ENCODE data around the gene ATP1A2. TPM values are rescaled to one million over a fixed set of nuclear protein-coding genes. Genes with fewer than 3 reads are reported as not detected.

The ATP1A2 gene
- total and polyA plus RNA-seq, 10 of the 15 experiments (the other 5 are each of a cell fraction or from before 2014, with no cell fraction given), result 0.15 TPM; not detected in 9

- H2AFZ ChIP-seq (ENCODE audit: control insufficient read depth, low read depth, low read length), result no peak overlapping the region
- ATAC-seq (no peak), FAIRE-seq (no peak), DNase-seq (ENCODE audit: low read depth, low spot score) (no peak)
- POLR2A ChIA-PET, result no interaction called here
- TF ChIP-seq DPF2 (IDR thresholded peaks at IDR 0.05), result no peak
- TF ChIP-seq ZSCAN29 (IDR thresholded peaks at IDR 0.05), result no peak
- no peak for TF ChIP-seq HSF1 (IDR thresholded peaks at IDR 0.05; ENCODE audit: low read depth, low read length)
- TF ChIP-seq ZNF592 (IDR thresholded peaks at IDR 0.05), result no peak
- TF ChIP-seq KLF5 (IDR thresholded peaks at IDR 0.05; ENCODE audit: partially characterized antibody), result no peak
- TF ChIP-seq MLLT1 (IDR thresholded peaks at IDR 0.05), result no peak
- no peak for TF ChIP-seq NKRF (conservative IDR thresholded peaks at IDR 0.05)
- TF ChIP-seq MYB (IDR thresholded peaks at IDR 0.05; ENCODE audit: borderline replicate concordance, low read depth, low read length), result no peak
- intact Hi-C loops (cut with micrococcal nuclease; ENCODE audit: unreplicated experiment) (no loop called here), in situ Hi-C loops (cut with MboI) (no loop called here)
- SMC1A ChIA-PET (ENCODE audit: uncharacterized antibody, unreplicated experiment), result no interaction called here
- H3K27me3 ChIP-seq (replicated peaks in 1 of 2; ENCODE audit: control insufficient read depth in 2 of 2, insufficient read depth in 2 of 2, low read length in 1 of 2), result peaks cover 0 to 7% of the 10 kb centered on the region in 2 experiments
- RAD21 ChIA-PET (ENCODE audit: unreplicated experiment), result no interaction called here
- no peak overlapping the region for H3K4me3 ChIP-seq
- H3K79me2 ChIP-seq (ENCODE audit: control insufficient read depth, insufficient read depth, low read length), result no peaks in the 10 kb centered on the region
- H3K4me2 ChIP-seq (ENCODE audit: control insufficient read depth, insufficient read depth), result no peak overlapping the region
- CTCF ChIA-PET, result no interaction called here
- no peaks in the 10 kb centered on the region for H3K4me1 ChIP-seq (ENCODE audit: control insufficient read depth, insufficient read depth, low read length)
- no peaks in the 10 kb centered on the region for H3K36me3 ChIP-seq (ENCODE audit: control insufficient read depth in 2 of 2, insufficient read depth in 2 of 2, low read length in 1 of 2)
- H3K9ac ChIP-seq (ENCODE audit: control insufficient read depth, insufficient read depth, low read length), result no peak overlapping the region
- no peak overlapping the region for H3K27ac ChIP-seq (ENCODE audit: control insufficient read depth, insufficient read depth)
- WGBS (ENCODE audit: insufficient coverage, insufficient replicate concordance, low lambda C conversion rate, missing lambda C conversion rate), result 17% methylated on average over 3 of the region's 3 CpGs
- H3K9me3 ChIP-seq (replicated peaks; ENCODE audit: control insufficient read depth, insufficient read depth, low read length), result no peaks in the 10 kb centered on the region
- BruUV-seq (replicated peaks), result no TSS peak
- 0 out of 2 replicates have a peak, but pooled peaks cover 3% of the 10 kb centered on the region for H4K20me1 ChIP-seq (ENCODE audit: control insufficient read depth, insufficient read depth)
Measured at GRCh38 chr1:160118928-160119327, 3.4 kb downstream of the ATP1A2 start.
